ENCODE data around the gene WDR1. TPM values are rescaled to one million over a fixed set of nuclear protein-coding genes. Genes with fewer than 3 reads are reported as not detected.

Gene WDR1
- total and polyA plus RNA-seq, 10 of the 15 experiments (the other 5 are each of a cell fraction or from before 2014, with no cell fraction given) = 28.5 to 397 (median 290) TPM

- TF ChIP-seq SPI1 (IDR thresholded peaks at IDR 0.05; ENCODE audit: borderline replicate concordance, insufficient read depth, low read depth, low read length) (no peak), ZBED1 (IDR thresholded peaks at IDR 0.05; ENCODE audit: borderline replicate concordance) (no peak)
Measured at GRCh38 chr4:10131202-10131601, 14.6 kb upstream of the WDR1 start (continued).

GRCh38 chr4:10130178-10130888 is 13.7 kb upstream of the WDR1 start:
- BruUV-seq (replicated peaks) = no TSS peak
- no peak overlapping the region for H3K9ac ChIP-seq (ENCODE audit: control insufficient read depth, insufficient read depth, low read length)
- peak in 1 of 2 experiments; percentile 41; a peak in 1 of 4 replicates for TF ChIP-seq BHLHE40 (IDR thresholded peaks at IDR 0.05; ENCODE audit: borderline replicate concordance in 1 of 2, low read depth in 2 of 2, low read length in 1 of 2)
- TF ChIP-seq USF2 (IDR thresholded peaks at IDR 0.05; ENCODE audit: borderline replicate concordance, low read depth, low read length) = no peak
- no peak overlapping the region for H3K27ac ChIP-seq (ENCODE audit: control insufficient read depth, insufficient read depth)
- no peak overlapping the region for H3K4me3 ChIP-seq
- ATAC-seq (no peak; the same call in 2 of the 3 replicates), DNase-seq (ENCODE audit: low read depth, low spot score) (no peak), FAIRE-seq (no peak)
- ChIA-PET RAD21 (ENCODE audit: unreplicated experiment) (interaction anchor here (1.0 to 2.5 kb wide), 2 partner anchors 13 to 22 kb away, joined by 3 to 16 read pairs; partner anchors contain the start of gene WDR1), CTCF (interaction anchor here (1.5 to 1.8 kb wide), 2 partner anchors 11 to 24 kb away, joined by 4 to 5 read pairs; no protein-coding TSS in a partner anchor), SMC1A (ENCODE audit: uncharacterized antibody, unreplicated experiment) (interaction anchor here (0.7 to 3.1 kb wide), 3 partner anchors 11 to 34 kb away, joined by 3 to 18 read pairs (median 4); no protein-coding TSS in a partner anchor), POLR2A (interaction anchor here (1.1 kb wide), 1 partner anchor 13 kb away, joined by 6 read pairs; the partner anchor contains the start of gene WDR1)
- H3K79me2 ChIP-seq (ENCODE audit: control insufficient read depth, insufficient read depth, low read length) = no peaks in the 10 kb centered on the region
- no peaks in the 10 kb centered on the region for H3K36me3 ChIP-seq (ENCODE audit: control insufficient read depth in 2 of 2, insufficient read depth in 2 of 2, low read length in 1 of 2)
- in situ Hi-C loops (cut with MboI) (no loop called here), intact Hi-C loops (cut with micrococcal nuclease; ENCODE audit: unreplicated experiment) (no loop called here)
- H2AFZ ChIP-seq (ENCODE audit: control insufficient read depth, low read depth, low read length) = no peak overlapping the region
- no peaks in the 10 kb centered on the region; a peak in 1 of 4 replicates for H3K27me3 ChIP-seq (replicated peaks in 1 of 2; ENCODE audit: control insufficient read depth in 2 of 2, insufficient read depth in 2 of 2, low read length in 1 of 2)
- WGBS (ENCODE audit: insufficient coverage, insufficient replicate concordance, low lambda C conversion rate, missing lambda C conversion rate) = 33% methylated on average over 14 of the region's 14 CpGs
- H3K9me3 ChIP-seq (replicated peaks; ENCODE audit: control insufficient read depth, insufficient read depth, low read length) = no peaks in the 10 kb centered on the region; the same call in 2 of the 3 replicates
- no peak overlapping the region for H3K4me2 ChIP-seq (ENCODE audit: control insufficient read depth, insufficient read depth)
- no peaks in the 10 kb centered on the region for H3K4me1 ChIP-seq (ENCODE audit: control insufficient read depth, insufficient read depth, low read length)
- no peaks in the 10 kb centered on the region for H4K20me1 ChIP-seq (ENCODE audit: control insufficient read depth, insufficient read depth)

All from GM12878 (cell line).